ENCODE results near the gene C2orf42. TPM values are rescaled to one million over a fixed set of nuclear protein-coding genes. Genes with fewer than 3 reads are reported as not detected.
A peak's percentile ranks its signal among the peaks of the same experiment; 100 is the strongest.

C2orf42 gene
- total RNA-seq, 1 experiment from 2014 or later, result 6.8 TPM

GRCh38 chr2:70123829-70124116 lies 67.0 kb downstream of the C2orf42 start:
- ATAC-seq, result 0 out of 2 replicates have a peak, but pooled peaks have one; percentile 0
- TF ChIP-seq GABPB1 (CRISPR knock-in tag; IDR thresholded peaks at IDR 0.05), result no peak
- 0 out of 2 replicates have a peak, but pooled peaks have one; percentile 7 for TF ChIP-seq AR (CRISPR knock-in tag; IDR thresholded peaks at IDR 0.05)
- no peak for TF ChIP-seq STAT6 (CRISPR knock-in tag; conservative IDR thresholded peaks at IDR 0.05; ENCODE audit: low read depth)
- Mint-ChIP-seq H3K27me3 (ENCODE audit: low read depth) (no peaks in the 10 kb centered on the region; the same call in 1 of the 2 replicates), H3K4me3 (peak overlapping the region; percentile 97), H3K27ac (peak overlapping the region; percentile 100), H3K9me3 (no peaks in the 10 kb centered on the region), H3K4me1 (peaks cover 60% of the 10 kb centered on the region), H3K36me3 (no peaks in the 10 kb centered on the region)
- POLR2A ChIA-PET, result interaction anchor here (0.6 to 4.7 kb wide), 19 partner anchors 8 to 210 kb away, joined by 3 to 60 read pairs (median 5); partner anchors contain the start of genes C2orf42, MXD1, PCBP1 and PCYOX1
- no peak for DNase-seq (ENCODE audit: low spot score)
- CTCF ChIA-PET, result interaction anchor here (0.6 to 2.1 kb wide), 7 partner anchors 8 to 433 kb away, joined by 4 to 11 read pairs (median 5); partner anchors contain the start of gene MXD1

- CTCF ChIA-PET, result interaction anchor here (0.9 to 2.2 kb wide), 4 partner anchors 8 to 38 kb away, joined by 3 to 11 read pairs (median 6); no protein-coding TSS in a partner anchor
- H3K4me1 Mint-ChIP-seq, result peaks cover 60% of the 10 kb centered on the region
- H3K9me3 Mint-ChIP-seq, result no peaks in the 10 kb centered on the region
- peak; percentile 86 for DNase-seq (ENCODE audit: low spot score)
- POLR2A ChIA-PET, result interaction anchor here (0.7 to 4.7 kb wide), 17 partner anchors 7 to 407 kb away, joined by 3 to 60 read pairs (median 7); partner anchors contain the start of genes C2orf42, MXD1, PCBP1 and PCYOX1
- H3K27me3 Mint-ChIP-seq (ENCODE audit: low read depth), result no peaks in the 10 kb centered on the region; the same call in 1 of the 2 replicates
- no peaks in the 10 kb centered on the region for H3K36me3 Mint-ChIP-seq
- H3K27ac Mint-ChIP-seq, result peak overlapping the region; percentile 100
- peak; percentile 76 for ATAC-seq
- peak overlapping the region; percentile 97 for H3K4me3 Mint-ChIP-seq
- TF ChIP-seq ZNF232 (CRISPR knock-in tag; IDR thresholded peaks at IDR 0.05) (no peak), TCF7 (CRISPR knock-in tag; IDR thresholded peaks at IDR 0.05; ENCODE audit: low read depth) (no peak), USF2 (CRISPR knock-in tag; IDR thresholded peaks at IDR 0.05) (peak; percentile 69), NFATC4 (CRISPR knock-in tag; IDR thresholded peaks at IDR 0.05) (peak; percentile 25; the same call in 1 of the 2 replicates), SP1 (CRISPR knock-in tag; conservative IDR thresholded peaks at IDR 0.05) (peak; percentile 54), ZNF396 (CRISPR knock-in tag; IDR thresholded peaks at IDR 0.05; ENCODE audit: borderline replicate concordance) (0 out of 2 replicates have a peak, but pooled peaks have one; percentile 20), ZNF671 (CRISPR knock-in tag; IDR thresholded peaks at IDR 0.05) (0 out of 2 replicates have a peak, but pooled peaks have one; percentile 27), E2F1 (CRISPR knock-in tag; IDR thresholded peaks at IDR 0.05) (no peak), ZNF121 (CRISPR knock-in tag; IDR thresholded peaks at IDR 0.05) (peak; percentile 99), ATF6 (CRISPR knock-in tag; IDR thresholded peaks at IDR 0.05) (no peak), MLX (CRISPR knock-in tag; IDR thresholded peaks at IDR 0.05) (no peak), E2F4 (CRISPR knock-in tag; IDR thresholded peaks at IDR 0.05; ENCODE audit: borderline replicate concordance, low read depth) (no peak), CBFB (CRISPR knock-in tag; IDR thresholded peaks at IDR 0.05; ENCODE audit: low read depth) (no peak), FOXK1 (CRISPR knock-in tag; IDR thresholded peaks at IDR 0.05) (0 out of 2 replicates have a peak, but pooled peaks have one; percentile 18), ZMAT4 (CRISPR knock-in tag; IDR thresholded peaks at IDR 0.05) (no peak), MAX (CRISPR knock-in tag; IDR thresholded peaks at IDR 0.05) (peak; percentile 66; the same call in 1 of the 2 replicates), GTF2I (CRISPR knock-in tag; conservative IDR thresholded peaks at IDR 0.05) (peak; percentile 95)
Observed at GRCh38 chr2:70123051-70123828, 67.6 kb downstream of the C2orf42 start.
